Activated T-helper 2 cell treated with anti-CD3 and anti-CD28 coated beads, Interferon-gamma antibody, Interleukin-2, Interleukin-4, amounts not matched to agents 10 μg/mL and 5 μg/mL and 100 μg/mL, durations not matched to agents 14 hours and 24 hours and 36 hours (primary cell): ENCODE measurements around the gene GDI2. TPM values are rescaled to one million over a fixed set of nuclear protein-coding genes. Genes with fewer than 3 reads are reported as not detected.
A peak's percentile ranks its signal among the peaks of the same experiment; 100 is the strongest.

Source experiments
- DNase-seq: peaks from one replicate; pipeline ENCODE4 v3.0.0; 2021; ENCODE audit warnings: low spot score
- H3K27ac Mint-ChIP-seq: one replicate; pipeline ENCODE4 v1.8.0; 2021; ENCODE audit warnings: mixed read lengths
- H3K27me3 Mint-ChIP-seq: one replicate; pipeline ENCODE4 v1.8.0; 2021; ENCODE audit warnings: low read depth, mixed read lengths
- H3K36me3 Mint-ChIP-seq: one replicate; pipeline ENCODE4 v1.8.0; 2021; ENCODE audit warnings: low read depth, mixed read lengths
- H3K4me1 Mint-ChIP-seq: one replicate; pipeline ENCODE4 v1.8.0; 2021; ENCODE audit warnings: low read depth, mixed read lengths
- H3K4me3 Mint-ChIP-seq: one replicate; pipeline ENCODE4 v1.8.0; 2021; ENCODE audit warnings: low read depth, mild to moderate bottlenecking, moderate library complexity, mixed read lengths
- H3K9me3 Mint-ChIP-seq: one replicate; pipeline ENCODE4 v1.8.0; 2021; ENCODE audit warnings: mixed read lengths
- intact Hi-C: fragments of 100-400 bp; cut with micrococcal nuclease; formaldehyde crosslinking; loops from one replicate; pipeline ENCODE4 v1.15.1; 2023
- total RNA-seq: library from RNA; stranded (reverse); gene quantifications from 2 replicates; pipeline ENCODE4 v1.2.3, GENCODE V29; 2022

The GDI2 gene
- total RNA-seq, 1 donor from 2014 or later, result 302 TPM

GRCh38 chr10:5774987-5775620 is 38.1 kb downstream of the GDI2 start:
- Mint-ChIP-seq H3K36me3 (peaks cover 85% of the 10 kb centered on the region), H3K27me3 (no peaks in the 10 kb centered on the region), H3K4me3 (no peak overlapping the region), H3K9me3 (no peaks in the 10 kb centered on the region), H3K27ac (peak overlapping the region; percentile 85), H3K4me1 (peaks cover 25% of the 10 kb centered on the region)
- no peak for DNase-seq
- intact Hi-C loops, result loop anchor here (5.0 kb wide), 1 partner anchor 37 kb away; the partner anchor contains the start of gene GDI2

- no peak for DNase-seq
- no peaks in the 10 kb centered on the region for H3K27me3 Mint-ChIP-seq
- H3K36me3 Mint-ChIP-seq, result peaks cover 82% of the 10 kb centered on the region
- H3K4me1 Mint-ChIP-seq, result peaks cover 17% of the 10 kb centered on the region
- no peak overlapping the region for H3K4me3 Mint-ChIP-seq
- intact Hi-C loops, result no loop called here
- no peaks in the 10 kb centered on the region for H3K9me3 Mint-ChIP-seq
- no peak overlapping the region for H3K27ac Mint-ChIP-seq
Measured at GRCh38 chr10:5766189-5766588, 47.0 kb downstream of the GDI2 start.

DNA sequence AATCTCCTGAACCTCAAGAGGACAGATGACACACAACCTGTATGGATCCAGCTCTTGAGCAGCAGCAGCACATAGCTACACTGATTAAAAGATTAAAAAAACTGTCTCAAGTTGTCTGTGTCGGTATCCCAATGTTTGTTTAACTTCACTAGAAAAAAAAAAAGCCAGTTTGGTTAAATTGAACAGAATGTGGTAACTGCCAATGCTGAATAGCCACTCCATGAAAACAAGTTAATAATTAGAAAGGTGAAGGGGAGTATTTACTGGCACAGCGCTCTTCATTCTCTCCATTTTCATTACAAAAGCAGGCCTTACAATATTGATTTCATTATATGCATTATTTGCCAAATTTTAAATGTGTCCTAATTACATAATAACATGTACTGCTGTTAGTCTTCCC is 47.6 kb downstream of the GDI2 start:
- H3K4me1 Mint-ChIP-seq, result peaks cover 19% of the 10 kb centered on the region
- H3K9me3 Mint-ChIP-seq, result no peaks in the 10 kb centered on the region
- DNase-seq, result no peak
- H3K27me3 Mint-ChIP-seq, result no peaks in the 10 kb centered on the region
- intact Hi-C loops, result no loop called here
- H3K27ac Mint-ChIP-seq, result peak overlapping the region; percentile 48
- no peak overlapping the region for H3K4me3 Mint-ChIP-seq
- peaks cover 87% of the 10 kb centered on the region for H3K36me3 Mint-ChIP-seq

DNA sequence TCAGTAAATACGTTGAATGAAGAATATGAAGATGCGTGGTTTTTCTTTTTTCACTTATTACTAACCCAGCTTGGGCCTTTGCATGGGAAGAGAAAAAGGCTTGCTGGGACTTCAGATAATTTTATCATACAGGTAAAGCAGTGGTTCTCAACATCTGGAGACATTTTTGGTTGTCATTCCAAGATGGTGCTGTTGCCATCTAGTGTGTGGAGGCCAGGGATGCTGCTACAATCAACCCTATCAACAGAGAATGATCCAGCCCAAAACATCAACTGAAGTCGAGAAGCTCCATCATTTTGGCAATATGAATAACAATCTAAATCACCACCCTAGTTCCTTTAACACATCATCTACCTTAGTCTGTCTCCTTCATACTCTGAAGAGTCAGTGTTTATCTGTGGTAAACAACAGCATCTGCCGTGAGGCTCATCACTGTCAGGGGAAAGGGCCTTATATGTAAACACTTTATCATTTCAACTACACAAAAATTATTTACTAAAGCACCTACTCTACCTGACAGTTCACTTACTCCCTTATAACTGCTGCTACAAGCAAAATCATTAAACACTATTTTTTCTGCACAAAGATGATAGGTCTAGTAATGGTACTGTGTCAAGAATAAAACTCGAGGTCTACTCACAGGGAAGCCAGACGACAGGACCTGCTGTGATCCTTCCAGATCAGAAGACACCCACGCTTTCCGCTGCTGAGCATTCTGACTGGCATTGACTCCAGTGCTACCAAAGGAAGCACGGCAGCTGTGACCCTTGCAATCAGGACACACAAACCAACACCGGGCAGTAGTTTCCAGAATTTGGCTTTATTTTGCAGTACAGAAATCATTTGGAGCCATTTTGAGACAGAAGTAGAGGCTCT is 48.6 kb downstream of the GDI2 start:
- Mint-ChIP-seq H3K4me1 (peaks cover 24% of the 10 kb centered on the region), H3K9me3 (no peaks in the 10 kb centered on the region), H3K36me3 (peaks cover 91% of the 10 kb centered on the region), H3K4me3 (no peak overlapping the region), H3K27ac (peak overlapping the region; percentile 48), H3K27me3 (no peaks in the 10 kb centered on the region)
- intact Hi-C loops, result no loop called here
- no peak for DNase-seq

GRCh38 chr10:5762531-5762930 is 50.7 kb downstream of the GDI2 start:
- no peaks in the 10 kb centered on the region for H3K9me3 Mint-ChIP-seq
- H3K27me3 Mint-ChIP-seq, result no peaks in the 10 kb centered on the region
- no peak overlapping the region for H3K4me3 Mint-ChIP-seq
- no peak for DNase-seq
- peaks cover 89% of the 10 kb centered on the region for H3K36me3 Mint-ChIP-seq
- no peak overlapping the region for H3K27ac Mint-ChIP-seq
- intact Hi-C loops, result no loop called here
- peaks cover 24% of the 10 kb centered on the region for H3K4me1 Mint-ChIP-seq

DNA sequence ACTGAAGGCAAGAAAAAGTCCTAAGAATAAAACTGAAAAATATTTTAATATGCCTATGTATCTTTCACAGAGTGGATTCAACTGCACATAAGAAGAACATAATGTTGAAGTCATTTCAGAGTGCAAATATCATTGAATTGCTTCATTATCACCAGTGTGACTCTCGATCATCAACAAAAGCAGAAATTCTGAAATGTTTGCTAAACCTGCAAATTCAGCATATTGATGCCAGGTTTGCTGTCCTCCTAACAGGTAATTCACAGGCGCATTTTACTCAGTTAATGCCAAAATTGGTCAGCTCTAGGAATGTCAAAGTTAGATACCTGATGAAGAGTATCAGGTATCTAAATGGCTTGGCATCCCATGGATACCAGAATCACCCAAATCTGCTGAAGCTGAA is 52.0 kb downstream of the GDI2 start:
- Mint-ChIP-seq H3K27ac (no peak overlapping the region), H3K4me3 (no peak overlapping the region), H3K4me1 (peaks cover 26% of the 10 kb centered on the region), H3K9me3 (no peaks in the 10 kb centered on the region), H3K36me3 (peaks cover 88% of the 10 kb centered on the region), H3K27me3 (no peaks in the 10 kb centered on the region)
- intact Hi-C loops, result no loop called here
- DNase-seq, result no peak

DNA sequence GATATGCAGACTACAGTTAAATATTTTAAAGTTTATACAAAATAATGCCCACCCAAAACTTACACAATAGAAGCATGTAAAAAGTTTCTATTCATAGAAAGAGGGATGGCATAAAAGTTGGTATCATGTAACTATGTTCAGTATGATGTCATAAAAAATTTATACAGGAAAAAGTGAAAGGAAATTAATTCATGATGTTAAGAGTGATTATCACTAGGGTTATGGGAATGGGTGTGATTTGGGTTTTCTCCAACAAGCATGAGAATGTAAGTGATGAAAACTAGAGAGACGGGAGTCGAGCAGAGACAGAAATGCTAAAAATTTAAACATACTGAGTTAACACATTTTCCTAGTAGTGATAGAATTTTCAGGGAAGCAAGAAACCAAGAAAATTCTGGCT is 52.7 kb downstream of the GDI2 start:
- DNase-seq, result no peak
- Mint-ChIP-seq H3K4me1 (peaks cover 22% of the 10 kb centered on the region), H3K27ac (peak overlapping the region; percentile 30), H3K27me3 (no peaks in the 10 kb centered on the region), H3K9me3 (no peaks in the 10 kb centered on the region), H3K36me3 (peaks cover 85% of the 10 kb centered on the region), H3K4me3 (no peak overlapping the region)
- intact Hi-C loops, result no loop called here

GRCh38 chr10:5758927-5759326 is 54.3 kb downstream of the GDI2 start:
- intact Hi-C loops, result no loop called here
- peaks cover 80% of the 10 kb centered on the region for H3K36me3 Mint-ChIP-seq
- H3K27me3 Mint-ChIP-seq, result no peaks in the 10 kb centered on the region
- H3K9me3 Mint-ChIP-seq, result no peaks in the 10 kb centered on the region
- H3K27ac Mint-ChIP-seq, result peak overlapping the region; percentile 58
- no peak overlapping the region for H3K4me3 Mint-ChIP-seq
- DNase-seq, result no peak
- peaks cover 12% of the 10 kb centered on the region for H3K4me1 Mint-ChIP-seq

- no peak for DNase-seq
- no peak overlapping the region for H3K4me3 Mint-ChIP-seq
- no peaks in the 10 kb centered on the region for H3K9me3 Mint-ChIP-seq
- H3K27me3 Mint-ChIP-seq, result no peaks in the 10 kb centered on the region
- H3K36me3 Mint-ChIP-seq, result peaks cover 87% of the 10 kb centered on the region
- H3K27ac Mint-ChIP-seq, result no peak overlapping the region
- intact Hi-C loops, result no loop called here
- peaks cover 16% of the 10 kb centered on the region for H3K4me1 Mint-ChIP-seq
Measured at GRCh38 chr10:5757766-5758517, 55.3 kb downstream of the GDI2 start.

GRCh38 chr10:5752301-5752871 is 60.8 kb downstream of the GDI2 start:
- H3K4me3 Mint-ChIP-seq, result no peak overlapping the region
- peaks cover 13% of the 10 kb centered on the region for H3K4me1 Mint-ChIP-seq
- intact Hi-C loops, result no loop called here

DNA sequence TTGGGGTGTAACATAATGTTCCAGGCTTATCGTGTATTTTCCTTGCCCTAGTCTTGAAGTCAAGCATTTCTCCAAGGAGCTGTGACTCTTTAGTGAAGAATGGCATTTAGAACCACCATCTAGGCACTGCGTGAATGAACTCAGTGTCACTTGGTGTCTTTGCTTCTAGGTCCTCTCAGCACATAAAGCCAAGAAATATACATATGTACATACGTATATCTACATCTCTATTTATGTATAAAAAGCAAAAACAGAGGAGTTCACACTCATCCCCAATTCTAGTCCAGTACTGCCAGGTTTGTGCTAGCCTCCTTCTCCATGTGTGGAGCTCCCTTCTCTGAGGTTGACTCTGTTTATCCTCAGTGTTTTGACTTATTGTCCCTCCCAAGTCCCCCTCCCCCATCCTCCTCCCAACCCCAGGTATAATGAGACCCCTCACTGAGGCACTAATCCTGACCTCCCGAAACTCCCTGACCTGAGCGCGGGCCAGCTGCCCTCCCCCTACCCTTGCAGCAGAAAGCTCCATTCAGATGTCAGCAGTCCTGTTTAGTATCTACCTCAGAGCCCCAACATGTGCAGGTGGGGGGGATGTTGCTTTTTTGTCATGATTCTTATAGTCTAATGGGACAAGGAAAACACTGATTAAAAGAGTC is 61.5 kb downstream of the GDI2 start:
- Mint-ChIP-seq H3K9me3 (no peaks in the 10 kb centered on the region), H3K36me3 (peaks cover 81% of the 10 kb centered on the region), H3K4me3 (no peak overlapping the region), H3K27me3 (no peaks in the 10 kb centered on the region), H3K4me1 (peaks cover 16% of the 10 kb centered on the region), H3K27ac (no peak overlapping the region)
- intact Hi-C loops, result no loop called here
- DNase-seq, result no peak

More at GRCh38 chr10:5752301-5752871, 60.8 kb downstream of the GDI2 start:
- Mint-ChIP-seq H3K9me3 (no peaks in the 10 kb centered on the region), H3K27me3 (no peaks in the 10 kb centered on the region), H3K36me3 (peaks cover 81% of the 10 kb centered on the region), H3K27ac (no peak overlapping the region)
- no peak for DNase-seq

DNA sequence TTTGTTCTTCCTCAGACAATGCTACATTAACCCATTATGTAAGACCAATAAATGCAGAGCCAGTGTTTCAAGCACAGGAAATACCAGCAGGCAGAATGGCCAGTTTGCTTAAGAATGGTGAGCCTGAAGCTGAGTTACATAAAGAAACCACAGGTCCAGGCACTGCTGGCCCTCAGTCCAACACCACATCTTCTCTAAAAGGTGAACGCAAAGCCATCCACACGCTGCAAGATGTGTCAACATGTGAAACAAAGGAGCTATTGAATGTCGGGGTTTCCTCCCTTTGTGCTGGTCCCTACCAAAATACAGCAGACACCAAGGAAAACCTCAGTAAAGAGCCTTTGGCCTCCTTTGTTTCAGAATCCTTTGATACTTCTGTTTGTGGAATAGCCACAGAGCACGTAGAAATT is 64.8 kb downstream of the GDI2 start:
- Mint-ChIP-seq H3K27me3 (no peaks in the 10 kb centered on the region), H3K9me3 (no peaks in the 10 kb centered on the region), H3K27ac (no peak overlapping the region), H3K4me3 (no peak overlapping the region), H3K36me3 (peaks cover 80% of the 10 kb centered on the region), H3K4me1 (peaks cover 8% of the 10 kb centered on the region)
- no peak for DNase-seq
- intact Hi-C loops, result no loop called here
